Vagina (tissue), 2 donors: Measurements from ENCODE around the gene KCNJ10. TPM values are rescaled to one million over a fixed set of nuclear protein-coding genes. Genes with fewer than 3 reads are reported as not detected.

ENCODE experiments used
- DNase-seq, 2 donors: peaks; one replicate each; pipeline ENCODE4 v3.0.0-alpha.2; 2017; ENCODE audit errors: extremely low spot score in 2 of 2
- H3K27ac ChIP-seq: fragments of 200-600 bp; sonication (generic); one replicate; pipeline ENCODE4 v1.5.1; 2019
- H3K27me3 ChIP-seq: fragments of 200-600 bp; sonication (generic); one replicate; pipeline ENCODE4 v1.5.1; 2019
- H3K36me3 ChIP-seq, 2 donors: fragments of 200-600 bp; sonication (generic); one replicate each; pipeline ENCODE4 v1.5.1; 2017 to 2019
- H3K4me1 ChIP-seq: fragments of 200-600 bp; sonication (generic); one replicate; pipeline ENCODE4 v1.5.1; 2019
- H3K4me3 ChIP-seq, 2 donors: fragments of 200-600 bp; sonication (generic); 1 replicate in 1 of 2; 2 replicates in 1 of 2; pipeline ENCODE4 v1.5.1; 2016 to 2019
- H3K9me3 ChIP-seq: fragments of 200-600 bp; sonication (generic); one replicate; pipeline ENCODE4 v1.5.1; 2019
- CTCF ChIP-seq, 3 experiments: fragments of 450-650 bp in 2 of 3; fragments of 200-600 bp in 1 of 3; sonication (generic) in 1 of 3; IDR thresholded peaks; one replicate each; pipeline ENCODE4 v1.5.1; 2017 to 2019; ENCODE audit warnings: antibody characterized with exemption in 3 of 3, mild to moderate bottlenecking in 2 of 3, moderate library complexity in 2 of 3
- POLR2A ChIP-seq, 2 donors: fragments of 450-650 bp; IDR thresholded peaks; one replicate each; pipeline ENCODE4 v1.6.1; 2017; ENCODE audit warnings: antibody characterized with exemption in 2 of 2, mild to moderate bottlenecking in 2 of 2, moderate library complexity in 2 of 2
- POLR2AphosphoS5 ChIP-seq, 2 donors: sonication (generic); formaldehyde crosslinking; IDR thresholded peaks; one replicate each; pipeline ENCODE4 v1.9.0; 2017; ENCODE audit warnings: antibody characterized with exemption in 2 of 2, mild to moderate bottlenecking in 2 of 2, low read depth in 1 of 2; ENCODE audit not compliant: insufficient read depth in 1 of 2
- intact Hi-C: fragments of 100-400 bp; cut with DNase I; formaldehyde crosslinking; loops from one replicate; pipeline ENCODE4 v1.15.1; 2023
- total RNA-seq: library from RNA; depleted of rRNA; stranded (reverse); fragments of >200 nt; gene quantifications from one replicate; pipeline ENCODE4 v1.2.3, GENCODE V29; 2016

KCNJ10 gene
- total RNA-seq, 1 donor from 2014 or later = not detected

DNA sequence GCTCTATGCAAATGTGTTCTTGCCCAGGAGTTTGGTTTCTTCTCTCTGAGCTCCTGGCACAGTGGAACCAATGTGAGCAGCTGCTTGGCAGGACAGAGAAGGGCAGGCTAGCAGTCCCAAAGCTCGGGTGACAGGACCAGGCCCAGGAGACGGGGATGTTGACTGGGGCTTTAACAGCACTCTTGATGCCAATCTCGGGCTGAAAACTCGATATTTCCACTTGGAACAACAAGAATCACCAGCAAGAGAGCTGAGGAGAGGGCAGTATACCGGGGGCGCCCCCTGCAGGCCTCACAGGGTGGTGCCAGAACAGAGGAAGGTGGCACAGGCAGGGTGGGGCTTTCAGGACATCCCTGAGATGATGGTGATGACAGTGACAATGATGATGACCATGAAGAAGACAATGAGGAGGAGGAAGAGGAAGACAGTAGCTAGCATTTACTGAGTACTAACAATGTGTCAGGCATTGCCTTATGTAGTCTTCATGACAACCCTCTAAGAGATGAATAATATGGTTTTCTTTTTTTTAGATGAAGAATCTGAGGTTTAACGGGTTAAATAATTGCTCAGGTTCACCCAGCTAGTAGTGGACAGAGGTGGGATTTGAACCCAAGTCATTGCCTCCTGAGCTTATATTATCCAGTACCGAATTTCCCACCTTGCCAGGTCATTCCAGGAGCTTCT is 8.7 kb upstream of the KCNJ10 start:
- intact Hi-C loops = no loop called here
- H3K4me1 ChIP-seq = peaks cover under 1% of the 10 kb centered on the region
- H3K9me3 ChIP-seq = no peaks in the 10 kb centered on the region
- H3K27me3 ChIP-seq = peaks cover 5% of the 10 kb centered on the region
- H3K4me3 ChIP-seq = no peak overlapping the region
- no peaks in the 10 kb centered on the region for H3K36me3 ChIP-seq
- no peak for TF ChIP-seq POLR2AphosphoS5 (IDR thresholded peaks at IDR 0.05; ENCODE audit: insufficient read depth in 1 of 2, low read depth in 1 of 2)
- TF ChIP-seq POLR2A (IDR thresholded peaks at IDR 0.05) = no peak
- peak in 1 of 3 experiments; percentile 22 for TF ChIP-seq CTCF (IDR thresholded peaks at IDR 0.05)
- no peak overlapping the region for H3K27ac ChIP-seq
- DNase-seq = no peak

DNA sequence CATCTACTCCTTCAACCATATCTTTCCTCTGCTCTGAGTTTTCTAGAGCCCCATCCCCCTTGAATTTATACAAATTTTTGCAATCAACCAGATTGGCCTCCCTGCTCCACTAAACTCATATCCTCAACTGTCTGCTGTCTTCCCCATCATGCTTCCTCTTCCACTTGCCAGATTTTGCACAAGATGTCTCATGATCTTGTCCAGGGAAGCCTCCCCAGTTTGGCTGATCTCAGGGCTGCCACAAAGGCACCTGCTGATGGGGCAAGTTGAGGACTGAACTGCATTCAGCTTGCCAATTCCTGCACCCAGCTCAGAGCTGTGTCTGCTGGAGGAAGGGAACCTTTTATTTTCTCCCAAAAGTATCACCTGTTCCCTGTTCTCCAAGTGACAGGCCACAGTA is 7.5 kb upstream of the KCNJ10 start:
- no peak overlapping the region for H3K27ac ChIP-seq
- TF ChIP-seq POLR2A (IDR thresholded peaks at IDR 0.05) = no peak
- no peak for TF ChIP-seq CTCF (IDR thresholded peaks at IDR 0.05)
- TF ChIP-seq POLR2AphosphoS5 (IDR thresholded peaks at IDR 0.05; ENCODE audit: insufficient read depth in 1 of 2, low read depth in 1 of 2) = no peak
- intact Hi-C loops = no loop called here
- H3K9me3 ChIP-seq = no peaks in the 10 kb centered on the region
- no peak for DNase-seq
- H3K27me3 ChIP-seq = peaks cover 5% of the 10 kb centered on the region
- H3K36me3 ChIP-seq = no peaks in the 10 kb centered on the region
- no peak overlapping the region for H3K4me3 ChIP-seq
- H3K4me1 ChIP-seq = no peaks in the 10 kb centered on the region

- no peak overlapping the region for H3K27ac ChIP-seq
- no peaks in the 10 kb centered on the region for H3K9me3 ChIP-seq
- intact Hi-C loops = no loop called here
- H3K4me1 ChIP-seq = no peaks in the 10 kb centered on the region
- H3K36me3 ChIP-seq = no peaks in the 10 kb centered on the region
- H3K27me3 ChIP-seq = peaks cover 5% of the 10 kb centered on the region
- no peak for DNase-seq
- no peak overlapping the region for H3K4me3 ChIP-seq
- TF ChIP-seq POLR2AphosphoS5 (IDR thresholded peaks at IDR 0.05; ENCODE audit: insufficient read depth in 1 of 2, low read depth in 1 of 2) (no peak), POLR2A (IDR thresholded peaks at IDR 0.05) (no peak), CTCF (IDR thresholded peaks at IDR 0.05) (no peak)
These were observed 6.3 kb upstream of the KCNJ10 start for GRCh38 chr1:160076295-160076694.

DNA sequence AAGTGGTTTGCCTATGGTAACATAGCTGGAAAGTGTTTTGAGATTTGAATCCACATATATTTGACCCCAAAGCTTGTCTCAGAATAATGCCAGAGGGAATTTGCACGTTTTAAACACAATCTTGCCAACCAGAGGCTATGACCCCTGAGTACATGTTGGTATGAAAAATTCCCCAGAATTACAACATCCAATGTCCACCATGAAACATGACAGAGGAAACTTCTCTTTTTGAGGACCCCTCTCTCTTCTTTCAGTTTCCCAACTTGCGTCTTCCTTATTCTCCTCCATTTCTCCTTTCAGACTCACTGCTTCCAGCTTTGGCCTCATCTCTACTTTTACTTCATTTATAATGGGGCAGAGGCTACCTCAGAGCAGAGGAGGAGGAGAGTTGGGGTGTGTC is 5.9 kb upstream of the KCNJ10 start:
- Histone ChIP-seq H3K4me1 (peaks cover 5% of the 10 kb centered on the region), H3K9me3 (no peaks in the 10 kb centered on the region), H3K27ac (no peak overlapping the region), H3K36me3 (no peaks in the 10 kb centered on the region), H3K4me3 (no peak overlapping the region), H3K27me3 (peaks cover 4% of the 10 kb centered on the region)
- no peak for DNase-seq
- TF ChIP-seq POLR2AphosphoS5 (IDR thresholded peaks at IDR 0.05; ENCODE audit: insufficient read depth in 1 of 2, low read depth in 1 of 2) (no peak), CTCF (IDR thresholded peaks at IDR 0.05) (no peak), POLR2A (IDR thresholded peaks at IDR 0.05) (no peak)
- intact Hi-C loops = no loop called here

- no peak overlapping the region for H3K4me3 ChIP-seq
- H3K27me3 ChIP-seq = no peaks in the 10 kb centered on the region
- no peak overlapping the region for H3K27ac ChIP-seq
- no peak for DNase-seq
- H3K4me1 ChIP-seq = peaks cover 14% of the 10 kb centered on the region
- intact Hi-C loops = loop anchor here (5.0 kb wide), 1 partner anchor 1478 kb away; no protein-coding TSS in a partner anchor
- no peaks in the 10 kb centered on the region for H3K36me3 ChIP-seq
- TF ChIP-seq CTCF (IDR thresholded peaks at IDR 0.05) (no peak), POLR2A (IDR thresholded peaks at IDR 0.05) (no peak), POLR2AphosphoS5 (IDR thresholded peaks at IDR 0.05; ENCODE audit: insufficient read depth in 1 of 2, low read depth in 1 of 2) (no peak)
- H3K9me3 ChIP-seq = no peaks in the 10 kb centered on the region
These were observed 4.9 kb upstream of the KCNJ10 start for GRCh38 chr1:160074865-160075264.
